HuH-7 (cell line): ENCODE results near the gene AQP9.
"Not testable (repeated sequence)": the region's sequence is repeated elsewhere in the genome, so short reads cannot be mapped to it uniquely, and the experiment has no call there.

ENCODE experiments used
- DNase-seq: peaks from one replicate; pipeline ENCODE4 v3.0.0; 2011; ENCODE audit warnings: low spot score

Gene AQP9

DNA sequence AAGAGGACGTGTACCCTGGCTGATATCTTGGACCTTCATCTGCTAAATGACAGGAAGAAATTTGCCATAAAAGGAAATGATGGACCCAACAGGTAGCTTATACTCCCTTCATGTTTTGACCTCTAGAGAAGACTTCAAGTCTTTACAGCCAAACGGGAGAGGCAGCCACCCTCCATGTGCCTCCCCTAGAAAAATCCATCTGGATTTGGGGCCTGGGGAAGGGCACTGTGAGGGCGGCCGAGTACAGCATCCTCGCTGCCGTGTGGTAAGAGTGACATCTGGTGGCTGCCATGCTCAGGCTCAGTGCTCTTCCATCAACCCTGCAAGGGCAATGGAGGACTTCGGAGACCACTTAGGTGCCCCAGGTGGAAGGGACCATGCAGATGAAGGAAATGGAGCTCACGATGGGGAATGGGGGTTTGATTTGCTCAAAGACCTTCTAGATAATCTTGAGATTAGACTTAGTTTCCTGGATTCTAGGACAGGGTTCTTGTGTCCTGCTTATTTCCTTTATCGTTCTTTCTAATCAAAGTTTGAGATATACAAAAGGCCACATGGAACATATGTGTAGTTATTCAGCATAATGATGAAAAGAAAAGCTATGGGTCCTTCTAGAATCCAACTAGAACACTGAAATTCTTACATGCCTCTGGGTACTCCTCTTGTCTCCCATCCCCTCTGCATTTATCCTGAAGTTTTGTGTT is 44.4 kb downstream of the AQP9 start:
- peak; percentile 48 for DNase-seq

DNA sequence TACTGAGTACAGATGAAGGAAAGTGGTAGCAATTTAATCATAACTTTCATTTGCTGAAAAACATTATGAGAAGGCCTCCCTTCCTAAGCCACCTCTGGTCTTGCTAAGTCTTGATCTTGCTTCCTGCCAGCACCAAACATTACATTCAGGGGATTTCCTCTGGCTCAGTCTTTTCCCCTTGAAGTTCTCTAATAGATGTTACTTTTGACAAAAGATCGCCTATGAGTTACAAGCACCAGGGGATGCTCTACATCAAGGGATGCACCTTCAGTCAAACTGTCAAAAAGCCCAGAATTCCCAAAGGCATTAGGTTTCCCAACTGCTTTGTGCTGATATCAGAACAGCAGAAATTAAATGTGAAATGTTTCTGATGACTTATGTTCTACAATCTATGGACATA is 47.3 kb downstream of the AQP9 start:
- DNase-seq: no peak

DNA sequence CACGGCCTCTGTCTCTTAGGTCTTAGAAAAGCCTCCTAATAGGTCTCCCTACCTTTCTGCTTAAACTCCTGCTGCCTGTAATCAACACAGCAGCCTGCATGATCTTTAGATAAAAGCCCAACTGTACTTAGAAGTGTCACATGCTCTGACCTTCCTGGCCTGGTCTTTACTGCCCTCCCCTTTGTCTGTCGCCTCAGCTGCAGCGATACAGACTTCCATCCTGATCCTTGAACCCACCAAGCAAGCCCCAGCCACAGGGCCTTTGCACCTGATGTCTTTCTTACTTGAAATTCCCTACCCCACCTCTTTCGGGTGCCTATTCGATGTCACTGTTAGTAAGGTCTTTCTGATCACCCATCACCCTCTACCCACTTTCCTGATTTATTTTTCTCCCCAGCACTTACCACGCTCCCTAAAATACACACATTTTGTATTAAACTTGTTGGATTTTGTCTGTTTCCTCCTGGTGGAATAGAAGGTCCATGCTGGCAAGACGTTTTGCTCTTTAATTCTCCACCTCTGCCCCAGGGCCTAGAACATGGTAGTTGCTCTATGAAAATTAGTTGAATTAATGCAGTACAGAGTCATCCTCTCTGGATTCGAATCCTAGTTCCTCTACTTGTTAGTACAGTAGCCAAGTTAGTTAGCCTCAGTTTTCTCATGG is 51.1 kb downstream of the AQP9 start:
- DNase-seq: no peak

DNA sequence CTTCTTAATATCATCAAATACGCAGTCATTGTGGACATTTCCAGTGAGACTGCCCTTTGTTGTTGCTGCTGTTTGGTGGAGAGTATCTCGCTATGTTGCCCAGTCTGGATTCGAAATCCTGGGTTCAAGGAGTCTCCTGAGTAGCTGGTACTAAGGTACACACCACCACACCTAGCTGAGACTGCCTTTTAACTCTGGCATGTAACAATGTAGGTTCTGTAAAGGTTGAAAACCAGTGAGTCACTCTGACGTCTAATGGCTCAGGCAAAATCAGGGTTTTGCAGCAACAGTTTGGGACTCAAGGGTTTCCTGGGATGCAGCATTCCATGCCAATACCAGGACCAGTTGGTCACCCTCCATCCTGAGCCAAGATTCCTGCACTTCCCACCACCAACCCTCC is 52.2 kb downstream of the AQP9 start:
- DNase-seq: no peak

DNA sequence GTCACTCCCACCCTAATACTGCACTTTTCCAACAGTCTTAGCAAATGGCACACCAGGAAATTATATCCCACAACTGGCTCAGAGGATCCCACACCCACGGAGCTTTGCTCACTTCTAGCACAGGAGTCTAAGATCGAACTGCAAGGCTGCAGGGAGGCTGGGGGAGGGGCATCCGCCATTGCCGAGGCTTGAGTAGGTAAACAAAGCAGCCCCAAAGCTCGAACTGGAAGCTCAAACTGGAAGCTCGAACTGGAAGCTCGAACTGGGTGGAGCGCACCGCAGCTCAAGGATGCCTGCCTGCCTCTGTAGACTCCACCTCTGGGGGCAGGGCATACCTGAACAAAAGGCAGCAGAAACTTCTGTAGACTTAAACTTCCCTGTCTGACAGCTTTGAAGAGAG is 55.5 kb downstream of the AQP9 start:
- DNase-seq: not testable (repeated sequence)

DNA sequence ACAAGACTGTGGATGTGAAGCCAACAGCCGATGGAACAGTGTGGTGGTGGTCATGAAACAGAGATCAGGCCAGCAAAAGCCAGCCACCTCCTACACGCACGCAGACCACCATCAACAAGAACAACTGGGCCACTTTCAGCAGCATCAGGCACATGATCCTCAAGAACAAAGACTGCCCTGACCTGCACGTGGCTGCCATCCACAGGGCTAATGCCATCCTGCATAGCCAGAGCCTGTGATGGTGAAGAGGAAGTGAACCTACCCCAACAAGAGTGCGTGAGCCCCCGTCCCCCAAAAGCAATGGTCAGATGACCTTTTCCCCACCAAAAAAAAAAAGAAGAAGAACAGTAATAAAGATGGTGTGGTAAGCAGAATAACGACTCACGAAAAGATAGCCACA is 62.6 kb downstream of the AQP9 start:
- DNase-seq: no peak

DNA sequence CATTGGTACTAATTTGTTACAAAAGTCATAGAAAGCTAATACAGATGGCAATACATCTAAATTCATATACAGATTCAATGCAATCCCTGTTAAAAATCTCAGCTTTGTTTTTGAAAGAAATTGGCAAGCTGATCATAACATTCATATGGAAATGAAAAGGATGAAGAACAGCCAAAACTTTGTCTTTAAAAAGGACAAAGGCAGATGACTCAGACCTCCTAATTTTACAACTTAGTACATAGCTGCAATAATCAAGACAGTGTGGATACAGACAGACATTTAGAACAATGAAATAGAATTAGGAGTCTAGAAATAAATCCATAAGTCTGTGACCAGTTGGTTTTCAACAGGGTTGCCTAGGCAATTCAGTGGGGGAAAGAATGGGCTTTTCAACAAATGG is 63.3 kb downstream of the AQP9 start:
- no peak for DNase-seq

DNA sequence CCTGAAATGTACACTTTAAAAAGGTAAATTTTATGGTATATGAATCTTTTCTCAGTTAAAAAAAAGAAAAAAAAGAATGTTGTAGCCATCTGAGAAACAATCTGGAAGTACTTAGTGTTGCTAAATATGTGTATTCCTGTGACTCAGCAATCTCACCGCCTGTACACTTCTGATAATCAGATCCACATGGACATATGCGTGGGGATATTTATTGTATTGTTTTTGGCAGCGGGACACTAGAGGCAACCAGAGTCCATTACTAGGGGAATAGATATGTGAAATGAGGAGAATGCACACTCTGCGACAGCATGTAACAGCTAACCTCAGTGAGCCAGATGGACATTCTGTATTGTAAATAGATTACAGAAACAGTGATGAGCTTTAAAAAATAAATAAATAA is 65.4 kb downstream of the AQP9 start:
- no peak for DNase-seq

DNA sequence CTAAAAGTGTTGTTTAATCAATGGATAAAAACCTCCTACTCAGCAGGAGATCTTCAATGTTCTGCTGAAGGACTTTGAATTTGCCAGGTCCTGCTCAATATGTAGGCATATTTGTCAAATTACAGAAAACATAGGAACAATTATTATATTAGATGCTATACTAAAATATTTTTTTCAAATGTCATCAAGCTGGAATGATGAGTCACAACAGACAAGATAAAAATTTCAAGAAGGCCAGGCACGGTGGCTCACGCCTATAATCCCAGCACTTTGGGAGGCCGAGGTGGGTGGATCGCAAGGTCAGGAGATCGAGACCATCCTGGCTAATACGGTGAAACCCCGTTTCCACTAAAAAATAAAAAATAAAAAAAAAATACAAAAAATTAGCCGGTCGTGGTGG is 68.0 kb downstream of the AQP9 start:
- no peak for DNase-seq

DNA sequence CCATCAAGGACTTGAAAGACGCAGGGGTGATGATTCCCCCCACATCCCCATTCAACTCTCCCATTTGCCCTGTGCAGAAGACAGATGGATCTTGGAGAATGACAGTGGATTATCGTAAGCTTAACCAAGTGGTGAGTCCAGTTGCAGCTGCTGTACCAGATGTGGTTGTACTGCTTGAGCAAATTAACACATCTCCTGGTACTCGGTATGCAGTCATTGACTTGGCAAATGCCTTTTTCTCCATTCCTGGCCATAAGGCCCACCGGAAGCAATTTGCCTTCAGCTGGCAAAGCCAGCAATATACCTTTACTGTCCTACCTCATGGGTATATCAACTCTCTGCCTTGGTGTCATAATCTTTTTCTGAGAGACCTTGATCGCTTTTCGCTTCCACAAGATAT is 70.0 kb downstream of the AQP9 start:
- not testable (repeated sequence) for DNase-seq

DNA sequence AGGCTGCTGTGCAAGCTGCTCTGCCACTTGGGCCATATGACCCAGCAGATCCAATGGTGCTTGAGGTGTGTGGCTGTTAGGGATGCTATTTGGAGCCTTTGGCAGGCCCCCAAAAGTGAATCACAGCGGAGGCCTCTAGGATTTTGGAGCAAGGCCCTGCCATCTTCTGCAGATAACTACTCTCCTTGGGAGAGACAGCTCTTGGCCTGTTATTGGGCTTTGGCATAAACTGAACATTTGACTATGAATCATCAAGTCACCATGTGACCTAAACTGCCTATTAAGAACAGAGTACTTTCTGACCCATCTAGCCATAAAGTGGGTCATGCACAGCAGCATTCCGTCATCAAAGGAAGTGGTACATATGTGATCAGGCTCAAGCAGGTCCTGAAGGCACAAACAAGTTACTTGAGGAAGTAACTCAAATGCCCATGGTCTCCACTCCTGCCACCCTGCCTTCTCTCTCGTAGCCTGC is 70.9 kb downstream of the AQP9 start:
- not testable (repeated sequence) for DNase-seq

DNA sequence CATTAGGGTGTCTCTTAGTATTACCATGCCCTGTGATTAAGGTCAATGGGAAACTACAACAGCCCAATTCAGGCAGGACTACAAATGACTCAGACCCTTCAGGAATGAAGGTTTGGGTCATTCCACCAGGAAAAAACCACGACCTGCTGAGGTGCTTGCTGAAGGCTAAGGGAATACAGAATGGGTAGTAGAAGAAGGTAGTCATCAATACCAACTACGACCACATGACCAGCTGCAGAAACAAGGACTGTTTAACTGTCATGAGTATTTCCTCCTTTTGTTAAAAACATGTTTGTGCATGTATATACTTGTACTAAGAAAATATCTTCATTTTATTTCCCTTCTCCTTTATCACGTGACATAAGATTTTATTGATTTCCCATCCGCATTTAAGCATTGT is 71.8 kb downstream of the AQP9 start:
- DNase-seq: not testable (repeated sequence)

DNA sequence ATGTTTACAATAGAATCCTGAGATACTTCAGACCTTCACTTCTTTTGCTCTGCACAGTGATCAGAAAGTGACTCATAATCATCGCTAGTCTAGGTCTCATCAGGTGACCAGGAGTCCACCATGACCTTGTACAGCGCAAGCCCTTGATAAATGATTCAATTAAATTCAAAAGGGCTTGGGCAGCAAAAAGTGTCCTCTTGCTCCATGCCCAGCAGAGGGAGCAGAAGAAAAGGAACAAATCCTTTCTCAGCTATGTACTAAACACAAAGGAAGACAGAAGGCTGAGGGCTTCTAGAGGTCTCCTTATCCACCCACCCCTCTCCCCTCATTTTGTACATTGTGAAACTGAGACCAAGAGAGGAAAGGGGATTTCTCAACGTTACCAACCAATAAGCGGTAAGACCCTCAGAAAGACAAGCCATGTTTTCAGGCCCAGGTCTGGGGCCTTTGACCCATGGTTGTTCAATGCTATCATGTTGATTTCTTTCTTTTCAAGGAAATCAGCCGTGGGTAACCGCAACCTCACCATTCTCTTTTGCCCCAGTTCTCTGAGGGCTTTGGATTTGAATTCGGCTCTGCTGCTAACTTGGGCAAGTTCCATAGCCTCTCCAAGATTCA is 74.8 kb downstream of the AQP9 start:
- DNase-seq: peak; percentile 26

DNA sequence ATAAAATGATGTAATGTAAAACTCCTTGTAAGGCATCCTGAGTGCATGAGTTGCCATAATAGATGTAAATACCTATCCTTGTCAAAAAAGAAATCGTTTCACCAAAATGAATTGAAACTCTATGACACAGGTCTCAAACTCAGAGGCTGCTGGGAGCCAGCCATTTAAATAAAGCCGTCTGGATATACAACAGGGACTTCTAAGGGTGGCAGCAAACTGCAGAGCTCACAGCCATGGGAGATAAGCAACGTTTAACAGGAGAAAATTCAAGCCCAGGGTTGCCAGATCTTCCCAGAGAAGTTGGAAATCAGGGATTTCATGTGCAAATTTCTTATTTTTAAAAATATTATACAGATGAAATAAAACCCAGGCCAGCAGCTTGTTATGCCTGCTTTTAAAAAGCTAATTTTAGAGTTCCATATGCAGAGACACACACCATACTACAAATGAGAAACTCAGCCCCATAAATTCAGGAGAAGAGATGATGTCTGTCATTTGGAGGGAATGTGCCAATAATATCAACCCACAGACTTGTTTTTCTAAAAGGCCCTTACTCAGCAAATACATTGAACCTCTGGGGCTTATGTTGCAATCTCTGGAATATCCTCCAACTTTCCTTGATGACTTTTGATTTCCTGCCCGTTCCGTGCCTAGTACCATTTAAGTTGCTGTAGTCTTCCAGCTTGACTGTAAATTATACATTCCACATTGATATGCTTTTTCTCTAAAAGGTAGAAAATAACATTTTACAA is 75.6 kb downstream of the AQP9 start:
- no peak for DNase-seq

DNA sequence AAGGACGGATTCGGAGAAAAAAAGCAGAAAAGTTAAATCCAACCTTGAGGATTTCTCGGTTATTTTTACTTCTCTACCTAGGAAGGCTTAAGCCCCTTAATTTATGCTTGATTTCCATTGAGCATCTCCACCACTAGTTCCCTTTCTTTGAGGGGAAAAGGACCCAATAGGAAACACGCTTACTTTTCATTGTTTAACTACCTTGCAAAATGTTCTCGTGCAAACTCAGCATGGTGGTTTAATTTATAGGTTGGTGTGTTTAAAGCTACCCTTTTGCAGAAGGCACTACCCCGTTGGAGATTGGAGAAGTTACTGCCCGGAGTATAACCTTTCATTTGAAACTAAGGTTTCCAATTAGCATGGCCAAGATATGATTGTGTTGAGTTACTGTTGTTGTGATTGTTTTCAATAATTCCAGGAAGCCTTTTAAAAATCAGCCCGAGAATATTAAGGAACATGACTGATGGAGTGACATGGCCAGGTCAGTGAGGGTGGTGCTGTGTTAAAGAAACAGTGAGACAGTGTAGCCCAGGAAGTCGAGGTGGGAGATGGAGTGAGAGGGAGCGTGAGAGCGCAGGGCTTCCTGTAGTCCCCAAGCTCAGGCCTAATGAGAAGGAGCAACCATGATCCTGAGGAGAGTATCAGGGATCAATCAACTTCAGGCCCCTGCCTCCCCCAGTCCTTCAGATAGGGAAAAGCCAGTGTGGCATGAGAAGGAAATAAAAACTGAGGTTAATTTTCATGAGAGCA is 76.6 kb downstream of the AQP9 start:
- DNase-seq: no peak

DNA sequence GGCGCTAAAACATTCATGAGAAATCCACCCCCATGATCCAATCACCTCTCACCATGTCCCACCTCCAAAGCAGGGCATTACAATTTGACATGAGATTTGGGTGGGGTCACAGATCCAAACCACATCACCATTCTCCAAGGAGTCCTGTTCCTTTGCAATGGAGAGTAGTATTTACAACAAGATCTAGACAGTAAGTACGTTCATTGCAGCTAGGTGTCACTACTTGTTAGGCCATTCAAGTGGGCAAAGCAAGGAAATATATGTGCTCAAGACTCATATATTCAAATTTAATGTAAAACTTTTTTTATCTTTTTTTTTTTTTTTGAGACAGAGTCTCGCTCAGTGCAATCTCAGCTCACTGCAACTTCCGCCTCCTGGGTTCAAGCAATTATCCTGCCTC is 79.3 kb downstream of the AQP9 start:
- no peak for DNase-seq

DNA sequence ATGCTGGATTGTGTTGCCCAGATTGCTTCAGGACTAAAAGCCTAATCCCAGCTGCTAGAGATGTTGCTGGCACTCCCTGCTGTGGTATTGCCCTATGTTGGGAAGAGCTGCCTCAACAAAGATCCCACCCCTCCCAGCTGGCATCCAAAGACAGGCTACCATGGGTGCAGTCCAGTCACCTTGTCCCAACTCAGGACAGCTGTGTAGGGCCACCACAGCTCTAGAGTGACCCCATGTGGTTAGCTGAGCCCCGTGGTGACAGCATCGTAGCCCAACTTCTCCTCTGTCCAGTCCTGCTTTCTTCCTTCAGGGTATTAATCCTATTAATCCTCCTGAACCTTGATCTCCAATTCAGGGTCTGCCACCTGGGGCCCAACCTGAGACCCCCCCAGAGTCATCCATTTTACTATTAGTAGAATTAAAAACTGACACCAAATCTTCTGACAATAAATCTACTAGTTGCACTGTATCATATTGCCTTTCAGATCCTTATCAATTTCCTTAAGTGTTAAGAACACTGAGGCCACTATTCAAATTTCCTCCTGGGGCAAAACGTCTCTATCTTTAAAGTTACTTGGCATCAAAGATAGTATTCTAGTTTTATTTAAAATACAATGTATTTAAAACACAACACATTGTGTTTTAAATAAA is 83.5 kb downstream of the AQP9 start:
- DNase-seq: peak; percentile 51

DNA sequence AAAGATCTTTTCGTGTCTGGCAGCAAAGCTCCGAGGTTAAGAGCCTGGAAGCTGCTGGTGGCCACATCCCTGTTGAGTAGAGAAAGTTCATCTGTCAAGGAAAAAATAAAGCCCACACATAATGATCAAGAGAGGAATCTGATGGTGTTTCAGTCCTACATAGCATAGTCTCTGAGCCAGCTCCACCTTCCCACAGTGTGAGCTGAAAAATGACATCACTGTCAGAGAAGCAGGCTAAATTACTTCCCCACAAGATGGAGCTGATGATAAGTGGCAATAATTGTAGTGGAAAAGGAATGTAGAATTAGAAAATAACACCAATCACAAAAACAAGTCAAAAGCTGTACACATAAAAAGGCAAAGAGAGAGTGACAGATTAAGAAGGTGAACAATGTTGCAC is 84.5 kb downstream of the AQP9 start:
- no peak for DNase-seq

DNA sequence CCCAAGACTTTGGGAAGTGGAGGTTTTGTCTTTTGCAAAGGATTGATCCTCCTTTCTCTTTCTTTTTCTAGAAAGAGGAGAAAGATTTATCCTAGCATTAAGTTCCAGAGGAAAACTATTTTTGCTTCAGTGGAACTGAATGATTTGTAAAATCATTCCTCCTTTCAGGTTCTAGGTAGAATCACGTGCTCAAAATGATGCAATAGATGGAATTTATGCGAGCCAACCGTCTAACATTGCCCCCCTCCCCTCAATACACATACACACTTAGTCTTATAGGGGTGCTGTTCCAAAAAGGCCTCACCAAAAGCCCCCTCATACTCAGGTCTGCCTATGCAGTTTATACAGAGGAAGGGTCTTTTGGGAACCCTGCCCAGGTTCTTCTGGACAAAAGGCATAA is 85.3 kb downstream of the AQP9 start:
- no peak for DNase-seq

DNA sequence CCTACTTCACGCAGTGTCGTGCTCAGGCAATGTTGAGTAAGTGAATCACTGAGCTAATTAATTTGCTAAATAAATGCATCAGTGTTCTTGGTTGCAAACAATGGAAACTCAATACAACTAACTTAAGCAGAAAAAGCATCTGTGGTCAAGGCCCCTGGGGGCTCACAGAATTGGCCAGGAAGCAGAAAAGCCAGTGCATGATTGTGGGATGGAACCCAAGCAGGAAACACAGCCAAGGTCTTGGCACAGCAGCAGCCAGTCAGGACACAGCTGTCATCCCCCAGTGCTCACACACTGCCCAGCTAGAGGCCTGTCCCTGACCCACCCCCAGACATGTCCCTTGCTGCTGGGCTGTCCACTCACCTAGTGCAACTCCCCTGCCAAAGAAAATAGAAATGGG is 85.9 kb downstream of the AQP9 start:
- DNase-seq: no peak
